OCI-LY7 (cell line): Measurements from ENCODE around the gene OR52E1. TPM values are rescaled to one million over a fixed set of nuclear protein-coding genes. Genes with fewer than 3 reads are reported as not detected.

Experiments
- BruUV-seq: library from RNA; stranded (reverse); fragments of 400-500 nt; replicated peaks from 2 replicates; lab custom pipeline; 2021; lab: Mats Ljungman, UMichigan
- CTCF ChIA-PET: fragments of 300-600 bp; sonication (Branson Sonifier 250); formaldehyde crosslinking; loops from one replicate; lab custom pipeline; 2022; ENCODE audit warnings: antibody characterized with exemption; ENCODE audit not compliant: unreplicated experiment; lab: Charles Lee
- POLR2A ChIA-PET: fragments of 300-600 bp; sonication (Branson Sonifier 250); formaldehyde crosslinking; loops from one replicate; lab custom pipeline; 2022; ENCODE audit warnings: antibody characterized with exemption; lab: Charles Lee
- DNase-seq: peaks from one replicate; pipeline ENCODE4 v3.0.0-alpha.2; 2015; ENCODE audit warnings: low spot score
- H2AFZ ChIP-seq: fragments of 200-600 bp; sonication (generic), shearing (Covaris generic); 2 replicates; pipeline ENCODE4 v1.6.1; 2014; ENCODE audit warnings: mild to moderate bottlenecking, antibody characterized with exemption, low read length, moderate library complexity
- H3K27ac ChIP-seq: fragments of 200-600 bp; sonication (generic); 2 replicates; pipeline ENCODE4 v1.5.1; 2014; ENCODE audit warnings: mixed run types, low read depth, mild to moderate bottlenecking, moderate library complexity, low read length, inconsistent platforms; ENCODE audit not compliant: poor library complexity, severe bottlenecking
- H3K36me3 ChIP-seq: fragments of 200-600 bp; sonication (generic); 2 replicates; pipeline ENCODE4 v1.6.1; 2014; ENCODE audit warnings: mild to moderate bottlenecking, antibody characterized with exemption, low read length, moderate library complexity, mixed read lengths; ENCODE audit not compliant: insufficient read depth
- H3K4me1 ChIP-seq: fragments of 200-600 bp; sonication (generic); 2 replicates; pipeline ENCODE4 v1.5.1; 2014; ENCODE audit warnings: mild to moderate bottlenecking, low read length; ENCODE audit not compliant: insufficient read depth, poor library complexity, severe bottlenecking
- H3K4me2 ChIP-seq: fragments of 200-600 bp; sonication (generic); 2 replicates; pipeline ENCODE4 v1.6.1; 2014; ENCODE audit warnings: mild to moderate bottlenecking, low read length
- H3K4me3 ChIP-seq: fragments of 200-600 bp; sonication (generic); 2 replicates; pipeline ENCODE4 v1.5.1; 2014; ENCODE audit warnings: mild to moderate bottlenecking, low read depth, low read length; ENCODE audit not compliant: poor library complexity, severe bottlenecking
- H3K79me2 ChIP-seq: fragments of 200-600 bp; sonication (generic); 2 replicates; pipeline ENCODE4 v1.6.1; 2016; ENCODE audit warnings: low read depth, mild to moderate bottlenecking, low read length, moderate library complexity, mixed read lengths; ENCODE audit not compliant: insufficient read depth
- H3K9me2 ChIP-seq: fragments of 200-600 bp; sonication (generic); 2 replicates; pipeline ENCODE4 v1.6.1; 2016; ENCODE audit warnings: mild to moderate bottlenecking, low read length, mixed read lengths; ENCODE audit not compliant: insufficient read depth
- H3K9me3 ChIP-seq: fragments of 200-600 bp; sonication (generic); 2 replicates; pipeline ENCODE4 v1.6.1; 2014; ENCODE audit warnings: mild to moderate bottlenecking, mixed run types, low read length, mixed read lengths
- H4K20me1 ChIP-seq: fragments of 200-600 bp; sonication (generic); 2 replicates; pipeline ENCODE4 v1.6.1; 2014; ENCODE audit warnings: mild to moderate bottlenecking, antibody characterized with exemption, low read length, moderate library complexity, mixed read lengths; ENCODE audit not compliant: insufficient read depth
- EZH2phosphoT487 ChIP-seq: fragments of 200-600 bp; sonication (generic); IDR thresholded peaks from 2 replicates; pipeline ENCODE4 v1.6.1; 2018; ENCODE audit warnings: low read depth, borderline replicate concordance, mild to moderate bottlenecking, mixed run types, antibody characterized with exemption, low read length, moderate library complexity, mixed read lengths
- intact Hi-C: fragments of 100-400 bp; cut with micrococcal nuclease; formaldehyde crosslinking; loops from one replicate; pipeline ENCODE4 v1.10.0; 2022; ENCODE audit not compliant: unreplicated experiment
- total RNA-seq, 2 experiments: library from RNA; depleted of rRNA in 1 of 2; stranded (reverse); fragments of >200 nt in 1 of 2; shearing (Covaris generic) in 1 of 2; gene quantifications; 2 replicates each; pipeline ENCODE4 v1.2.3, GENCODE V29; 2014 to 2022
- TF ChIP-seq, protein P1 (sequence below): fragments of 200-600 bp; sonication (generic); conservative IDR thresholded peaks from 2 replicates; pipeline ENCODE4 v1.5.1; 2014; ENCODE audit warnings: mild to moderate bottlenecking, antibody characterized with exemption, low read length, moderate library complexity, mixed read lengths

The OR52E1 gene
- total RNA-seq, 2 experiments from 2014 or later, result not detected

DNA sequence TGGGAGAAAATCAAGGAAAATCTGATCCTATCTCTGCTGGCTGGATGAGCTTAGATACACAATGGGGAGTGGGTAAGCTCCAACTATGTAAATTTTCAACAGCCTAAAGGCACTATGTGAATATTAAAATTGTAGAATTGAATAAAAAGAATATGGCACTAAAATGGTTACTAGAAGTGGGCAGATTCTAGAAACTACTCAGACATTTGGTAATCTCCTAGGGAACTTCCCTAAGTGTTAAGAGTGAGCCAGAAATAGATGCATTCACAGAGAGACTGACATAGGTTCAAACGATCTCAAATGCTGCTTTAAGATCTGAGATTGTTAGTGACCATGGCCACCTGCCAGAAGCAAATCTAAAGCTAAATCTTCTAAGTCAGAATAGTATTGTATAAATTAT, 4.3 kb upstream of the OR52E1 start:
- Histone ChIP-seq H3K4me1 (no peaks in the 10 kb centered on the region), H3K4me3 (no peak overlapping the region), H3K79me2 (no peaks in the 10 kb centered on the region), H3K9me2 (no peaks in the 10 kb centered on the region), H3K4me2 (no peak overlapping the region), H3K9me3 (no peaks in the 10 kb centered on the region), H3K27ac (no peak overlapping the region), H2AFZ (no peak overlapping the region), H3K36me3 (no peaks in the 10 kb centered on the region), H4K20me1 (no peaks in the 10 kb centered on the region)
- no TSS peak for BruUV-seq
- intact Hi-C loops, result no loop called here
- CTCF ChIA-PET, result no interaction called here
- TF ChIP-seq, protein P1, sequence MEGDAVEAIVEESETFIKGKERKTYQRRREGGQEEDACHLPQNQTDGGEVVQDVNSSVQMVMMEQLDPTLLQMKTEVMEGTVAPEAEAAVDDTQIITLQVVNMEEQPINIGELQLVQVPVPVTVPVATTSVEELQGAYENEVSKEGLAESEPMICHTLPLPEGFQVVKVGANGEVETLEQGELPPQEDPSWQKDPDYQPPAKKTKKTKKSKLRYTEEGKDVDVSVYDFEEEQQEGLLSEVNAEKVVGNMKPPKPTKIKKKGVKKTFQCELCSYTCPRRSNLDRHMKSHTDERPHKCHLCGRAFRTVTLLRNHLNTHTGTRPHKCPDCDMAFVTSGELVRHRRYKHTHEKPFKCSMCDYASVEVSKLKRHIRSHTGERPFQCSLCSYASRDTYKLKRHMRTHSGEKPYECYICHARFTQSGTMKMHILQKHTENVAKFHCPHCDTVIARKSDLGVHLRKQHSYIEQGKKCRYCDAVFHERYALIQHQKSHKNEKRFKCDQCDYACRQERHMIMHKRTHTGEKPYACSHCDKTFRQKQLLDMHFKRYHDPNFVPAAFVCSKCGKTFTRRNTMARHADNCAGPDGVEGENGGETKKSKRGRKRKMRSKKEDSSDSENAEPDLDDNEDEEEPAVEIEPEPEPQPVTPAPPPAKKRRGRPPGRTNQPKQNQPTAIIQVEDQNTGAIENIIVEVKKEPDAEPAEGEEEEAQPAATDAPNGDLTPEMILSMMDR, result no peak
- TF ChIP-seq EZH2phosphoT487, result no peak
- POLR2A ChIA-PET, result interaction anchor here (0.8 kb wide), 1 partner anchor 290 kb away, joined by 3 read pairs; no protein-coding TSS in a partner anchor
- DNase-seq, result no peak

DNA sequence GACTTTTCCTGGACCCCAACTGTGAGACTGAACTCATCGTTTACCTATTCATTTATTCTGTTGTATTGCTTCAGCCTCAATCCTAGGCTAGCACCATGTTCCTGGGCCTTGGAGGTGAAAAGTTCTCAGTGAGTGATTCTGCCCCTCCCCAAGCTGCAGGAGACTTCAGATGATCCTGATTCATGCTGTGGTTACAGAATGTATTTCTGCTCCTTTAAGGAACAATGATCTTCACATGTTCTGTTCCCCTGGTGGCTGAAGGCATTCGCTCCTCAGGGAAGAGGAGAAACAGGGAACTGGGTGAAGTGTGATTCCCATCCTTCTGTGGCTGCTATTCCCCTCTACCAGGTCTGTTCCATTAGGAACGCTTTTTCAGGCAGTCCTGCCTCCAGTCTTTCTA, 2.4 kb downstream of the OR52E1 start:
- no peaks in the 10 kb centered on the region for H3K9me2 ChIP-seq
- H3K36me3 ChIP-seq, result no peaks in the 10 kb centered on the region
- BruUV-seq, result no TSS peak
- no peak overlapping the region for H3K4me3 ChIP-seq
- H4K20me1 ChIP-seq, result no peaks in the 10 kb centered on the region
- H3K4me2 ChIP-seq, result no peak overlapping the region
- intact Hi-C loops, result no loop called here
- no peak for TF ChIP-seq EZH2phosphoT487
- TF ChIP-seq, protein P1, result no peak
- ChIA-PET POLR2A (interaction anchor here (0.5 kb wide), 1 partner anchor 12 kb away, joined by 3 read pairs; no protein-coding TSS in a partner anchor), CTCF (no interaction called here)
- no peaks in the 10 kb centered on the region for H3K9me3 ChIP-seq
- H3K27ac ChIP-seq, result no peak overlapping the region
- no peaks in the 10 kb centered on the region for H3K4me1 ChIP-seq
- no peaks in the 10 kb centered on the region for H3K79me2 ChIP-seq
- no peak for DNase-seq
- no peak overlapping the region for H2AFZ ChIP-seq

DNA sequence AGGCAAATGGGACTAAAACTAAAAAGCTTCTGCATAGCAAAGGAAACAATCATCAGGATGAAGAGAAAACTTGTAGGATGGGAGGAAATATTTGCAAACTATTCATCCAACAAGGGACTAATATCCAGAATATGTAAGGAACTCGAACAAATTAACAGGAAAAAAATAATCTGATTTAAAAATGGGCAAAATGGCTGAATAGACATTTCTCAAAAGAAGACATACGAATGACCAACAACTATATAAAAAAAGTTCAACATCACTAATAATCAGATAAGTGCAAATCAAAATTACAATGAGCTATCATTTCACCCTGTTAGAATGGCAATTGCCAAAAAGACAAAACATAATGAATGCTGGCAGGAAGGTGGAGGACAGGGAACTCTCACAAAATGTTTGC, 12.0 kb downstream of the OR52E1 start:
- intact Hi-C loops, result no loop called here

More for the DNA sequence above, 12.0 kb downstream of the OR52E1 start:
- Histone ChIP-seq H3K9me3 (no peaks in the 10 kb centered on the region), H3K9me2 (no peaks in the 10 kb centered on the region), H3K36me3 (no peaks in the 10 kb centered on the region), H3K27ac (no peak overlapping the region), H2AFZ (no peak overlapping the region), H3K79me2 (no peaks in the 10 kb centered on the region), H3K4me3 (no peak overlapping the region), H3K4me2 (no peak overlapping the region), H3K4me1 (no peaks in the 10 kb centered on the region), H4K20me1 (no peaks in the 10 kb centered on the region)
- ChIA-PET POLR2A (no interaction called here), CTCF (no interaction called here)
- no TSS peak for BruUV-seq
- DNase-seq, result no peak
- TF ChIP-seq, protein P1, result no peak
- no peak for TF ChIP-seq EZH2phosphoT487
